ENCODE data around the gene ACTRT2.

The ACTRT2 gene

DNA sequence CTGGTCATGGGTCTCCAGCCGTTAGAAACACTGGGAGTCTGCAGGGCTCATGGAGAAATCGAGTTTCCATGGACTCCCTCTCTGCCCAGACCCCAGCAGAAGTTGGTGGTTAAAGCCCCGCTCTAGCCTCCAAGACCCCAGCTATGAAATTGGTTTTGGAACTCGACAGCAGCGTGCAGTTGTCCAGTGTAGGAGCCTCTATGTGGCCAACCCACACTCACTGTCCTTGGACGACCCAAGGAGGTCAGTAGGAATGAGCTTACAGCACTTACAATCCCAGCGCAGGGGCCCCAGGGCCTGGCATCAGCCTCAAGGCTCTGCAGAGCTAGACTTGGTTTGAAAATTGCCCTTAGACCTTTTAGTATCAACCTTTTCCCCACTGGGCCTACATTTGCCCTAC lies 44.5 kb downstream of the ACTRT2 start:
- H3K4me3 ChIP-seq (ENCODE audit: low read depth, low read length): no peak overlapping the region
- no peak for DNase-seq (ENCODE audit: low read depth)
- TF ChIP-seq, protein P1, sequence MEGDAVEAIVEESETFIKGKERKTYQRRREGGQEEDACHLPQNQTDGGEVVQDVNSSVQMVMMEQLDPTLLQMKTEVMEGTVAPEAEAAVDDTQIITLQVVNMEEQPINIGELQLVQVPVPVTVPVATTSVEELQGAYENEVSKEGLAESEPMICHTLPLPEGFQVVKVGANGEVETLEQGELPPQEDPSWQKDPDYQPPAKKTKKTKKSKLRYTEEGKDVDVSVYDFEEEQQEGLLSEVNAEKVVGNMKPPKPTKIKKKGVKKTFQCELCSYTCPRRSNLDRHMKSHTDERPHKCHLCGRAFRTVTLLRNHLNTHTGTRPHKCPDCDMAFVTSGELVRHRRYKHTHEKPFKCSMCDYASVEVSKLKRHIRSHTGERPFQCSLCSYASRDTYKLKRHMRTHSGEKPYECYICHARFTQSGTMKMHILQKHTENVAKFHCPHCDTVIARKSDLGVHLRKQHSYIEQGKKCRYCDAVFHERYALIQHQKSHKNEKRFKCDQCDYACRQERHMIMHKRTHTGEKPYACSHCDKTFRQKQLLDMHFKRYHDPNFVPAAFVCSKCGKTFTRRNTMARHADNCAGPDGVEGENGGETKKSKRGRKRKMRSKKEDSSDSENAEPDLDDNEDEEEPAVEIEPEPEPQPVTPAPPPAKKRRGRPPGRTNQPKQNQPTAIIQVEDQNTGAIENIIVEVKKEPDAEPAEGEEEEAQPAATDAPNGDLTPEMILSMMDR (conservative IDR thresholded peaks at IDR 0.05; ENCODE audit: low read depth, low read length): no peak

DNA sequence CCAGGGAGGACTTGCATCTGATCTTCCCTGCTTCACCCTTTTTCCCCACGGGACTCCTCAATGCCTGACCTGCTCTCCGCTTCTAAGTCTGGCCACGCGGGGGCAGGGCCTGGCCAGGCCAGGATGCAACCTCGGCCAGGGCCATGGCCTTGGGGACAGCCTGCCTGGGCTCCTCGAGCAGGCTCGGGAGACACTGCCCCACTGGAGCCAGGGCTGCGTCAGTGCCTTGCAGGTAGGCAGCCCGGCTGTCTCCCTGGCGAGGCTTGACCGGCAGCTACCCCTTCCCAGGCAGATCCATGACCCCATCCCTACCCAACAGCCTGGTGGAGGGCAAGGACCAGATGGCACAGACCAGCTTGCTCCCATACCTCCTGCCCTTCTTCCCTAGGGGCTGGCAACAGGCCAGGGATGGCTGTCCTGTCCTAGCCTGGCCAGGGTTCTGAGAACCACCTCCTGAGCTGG lies 45.0 kb downstream of the ACTRT2 start:
- TF ChIP-seq, protein P1 (conservative IDR thresholded peaks at IDR 0.05; ENCODE audit: low read depth, low read length): no peak
- H3K4me3 ChIP-seq (ENCODE audit: low read depth, low read length): no peak overlapping the region
- DNase-seq (ENCODE audit: low read depth): no peak

DNA sequence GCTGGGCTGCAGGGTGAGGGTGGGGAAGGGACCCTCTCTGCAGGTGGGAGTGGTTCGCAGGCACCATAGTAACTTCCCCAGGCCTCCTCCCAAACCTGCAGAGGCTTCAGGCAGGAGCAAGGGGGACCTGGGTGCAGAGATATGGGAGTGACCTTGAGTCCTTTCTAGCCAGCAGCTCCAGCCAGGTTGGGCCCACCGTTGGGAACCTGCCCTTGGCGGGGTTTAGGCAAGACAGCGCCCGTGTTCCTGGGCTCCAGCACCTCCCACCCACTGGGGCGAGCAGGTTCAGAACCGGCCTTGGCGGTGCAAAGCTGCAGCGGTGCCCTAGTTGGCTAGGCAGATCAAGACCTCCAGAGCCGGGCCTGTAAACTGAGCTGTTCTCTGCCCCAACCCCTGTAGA lies 45.6 kb downstream of the ACTRT2 start:
- no peak overlapping the region for H3K4me3 ChIP-seq (ENCODE audit: low read depth, low read length)
- DNase-seq (ENCODE audit: low read depth): no peak
- TF ChIP-seq, protein P1 (conservative IDR thresholded peaks at IDR 0.05; ENCODE audit: low read depth, low read length): no peak

DNA sequence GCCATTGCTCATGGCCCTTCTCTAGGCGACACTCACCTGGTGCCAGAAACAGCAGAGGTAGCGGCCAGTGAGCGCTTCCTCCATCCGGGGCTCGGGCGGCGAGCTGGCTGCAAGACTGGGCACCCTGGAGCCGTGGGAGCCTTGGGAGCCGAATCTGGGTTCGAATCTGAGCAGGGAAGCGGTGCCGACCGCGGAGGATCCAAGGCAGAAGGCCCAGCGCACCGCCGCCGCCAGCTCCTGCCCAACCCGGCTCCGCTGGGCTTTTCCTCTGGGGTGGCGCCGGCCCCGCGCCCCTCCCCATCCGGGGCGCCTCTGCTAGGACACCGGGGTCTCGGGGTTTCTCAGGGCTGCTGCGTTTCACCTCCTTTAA lies 46.0 kb downstream of the ACTRT2 start:
- TF ChIP-seq, protein P1 (conservative IDR thresholded peaks at IDR 0.05; ENCODE audit: low read depth, low read length): no peak
- no peak overlapping the region for H3K4me3 ChIP-seq (ENCODE audit: low read depth, low read length)
- no peak for DNase-seq (ENCODE audit: low read depth)

DNA sequence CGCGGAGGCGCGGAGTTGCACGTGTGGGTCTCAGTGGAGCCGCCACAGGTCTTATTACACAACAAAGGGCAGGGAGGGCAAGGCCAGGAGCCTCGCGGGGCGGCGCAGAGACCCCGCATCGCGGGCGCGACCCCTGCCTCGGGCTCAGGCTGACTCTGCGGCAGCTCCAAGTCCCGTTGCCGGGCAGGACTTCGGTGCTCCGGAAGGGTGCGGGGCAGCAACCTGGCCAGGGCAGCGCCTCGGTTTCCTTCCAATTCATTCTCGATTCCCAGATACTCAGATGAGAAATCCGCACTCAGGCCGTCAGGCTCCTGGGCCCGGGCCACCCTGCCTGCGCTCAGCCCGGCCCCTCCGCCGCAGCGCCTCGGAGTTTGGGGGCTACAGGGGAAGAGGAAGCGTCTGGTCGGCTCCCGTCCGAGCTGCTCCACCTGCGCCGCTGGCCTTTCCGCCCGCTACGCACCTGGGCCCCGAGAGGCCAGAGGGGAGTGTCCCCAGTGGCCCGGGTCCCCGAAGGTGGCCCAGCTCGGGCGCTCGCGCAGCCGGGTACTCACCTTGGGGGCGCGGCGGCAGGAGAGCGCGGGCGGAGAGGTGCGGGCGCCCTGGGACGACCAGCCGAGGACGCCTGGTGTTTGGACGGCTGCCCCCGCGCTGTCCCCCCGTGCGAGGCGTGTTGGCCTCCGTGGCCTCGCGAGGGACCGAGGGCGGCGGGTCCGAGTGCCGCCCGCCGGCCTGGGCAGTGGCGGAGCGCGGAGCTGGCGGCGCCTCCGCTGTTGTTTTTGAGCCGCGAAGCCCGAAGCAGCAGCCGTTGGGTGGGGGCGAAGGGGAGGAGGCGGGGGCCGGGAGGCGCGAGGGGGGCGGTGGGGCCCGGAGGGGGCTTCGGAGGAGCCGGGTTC lies 46.6 kb downstream of the ACTRT2 start:
- no peak for DNase-seq (ENCODE audit: low read depth)
- no peak overlapping the region for H3K4me3 ChIP-seq (ENCODE audit: low read depth, low read length)
- TF ChIP-seq, protein P1 (conservative IDR thresholded peaks at IDR 0.05; ENCODE audit: low read depth, low read length): no peak

DNA sequence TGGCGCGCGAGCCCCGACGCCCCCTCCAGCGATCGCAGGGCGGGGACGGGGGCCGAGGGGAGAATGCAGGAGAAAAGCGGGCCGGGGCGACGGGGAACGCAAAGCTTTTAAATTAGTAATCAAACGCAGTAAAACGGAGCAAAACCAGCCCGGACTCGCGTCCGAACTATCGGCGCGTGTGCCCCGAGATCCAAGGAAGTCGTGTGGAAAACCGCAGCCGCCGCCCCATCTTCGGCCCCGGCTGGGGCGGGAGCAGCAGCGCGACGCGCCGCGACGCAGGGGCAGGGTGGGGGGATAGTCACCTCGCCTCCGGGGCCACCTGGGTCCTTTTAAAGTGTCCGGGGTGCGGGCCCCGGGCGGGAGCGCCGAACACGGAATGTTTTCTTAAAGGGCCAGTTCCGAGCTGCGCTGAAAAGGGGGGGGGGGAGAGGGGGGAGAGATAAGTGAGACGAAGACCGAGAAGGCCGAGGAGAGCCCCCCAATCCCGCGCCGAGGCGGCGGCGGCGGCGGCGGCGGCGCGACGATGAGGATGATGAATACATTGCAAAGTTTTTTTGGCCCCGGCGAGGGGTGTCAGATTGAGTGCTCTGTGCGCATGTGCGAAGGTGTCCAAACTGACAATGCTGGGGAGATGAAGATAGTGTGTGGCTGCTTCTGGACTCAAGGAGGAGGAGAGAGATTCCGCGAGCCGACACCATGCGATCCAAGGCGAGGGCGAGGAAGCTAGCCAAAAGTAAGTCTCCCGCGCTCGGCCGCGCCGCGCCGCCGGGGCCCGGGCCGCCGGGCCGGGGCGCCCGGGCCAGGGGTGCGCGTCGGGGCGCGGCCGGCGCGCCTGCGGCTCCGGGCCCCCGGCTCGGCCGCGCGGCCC lies 47.5 kb downstream of the ACTRT2 start, which contains the start of gene PRDM16:
Gene PRDM16, plus strand, starts transcription at position 640 of the 868 bp plus-strand sequence. Its CDS starts 57 bp downstream, at position 697.
- TF ChIP-seq, protein P1 (conservative IDR thresholded peaks at IDR 0.05; ENCODE audit: low read depth, low read length): no peak
- DNase-seq (ENCODE audit: low read depth): peak; percentile 39
- peak within 1 kb of the TSS; percentile 51 for H3K4me3 ChIP-seq (ENCODE audit: low read depth, low read length)
